GM21825 (cell line): ENCODE results near the gene HNF4A.

Experiments used
- ATAC-seq: cut with Tn5 transposase; IDR thresholded peaks from one replicate; pipeline ENCODE4 v1.9.1; 2021; ENCODE audit warnings: mild to moderate bottlenecking, moderate library complexity; ENCODE audit not compliant: unreplicated experiment

HNF4A gene

GRCh38 chr20:44423480-44423879, 68.0 kb downstream of the HNF4A start:
- ATAC-seq: no peak

GRCh38 chr20:44424039-44424495, 68.6 kb downstream of the HNF4A start:
- ATAC-seq: no peak

DNA sequence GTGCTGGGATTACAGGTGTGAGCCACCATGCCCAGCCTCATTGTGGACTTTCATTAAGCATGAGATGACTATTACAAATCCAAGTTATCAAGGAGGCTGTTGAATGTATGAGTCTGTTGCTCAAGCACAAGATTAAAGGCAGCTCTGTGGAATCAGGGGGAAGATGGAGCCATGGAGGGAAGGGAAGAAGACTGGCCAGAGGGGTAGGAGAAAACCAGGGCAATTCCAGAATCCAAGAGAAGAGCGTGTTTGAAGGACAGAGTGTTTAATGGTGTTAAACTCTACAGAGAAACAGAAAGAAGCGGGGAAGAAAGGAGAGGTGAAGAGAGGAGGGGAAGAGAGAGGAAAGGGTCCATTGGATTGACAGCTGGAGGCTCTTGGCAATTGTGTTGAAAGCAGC, 70.4 kb downstream of the HNF4A start:
- no peak for ATAC-seq

DNA sequence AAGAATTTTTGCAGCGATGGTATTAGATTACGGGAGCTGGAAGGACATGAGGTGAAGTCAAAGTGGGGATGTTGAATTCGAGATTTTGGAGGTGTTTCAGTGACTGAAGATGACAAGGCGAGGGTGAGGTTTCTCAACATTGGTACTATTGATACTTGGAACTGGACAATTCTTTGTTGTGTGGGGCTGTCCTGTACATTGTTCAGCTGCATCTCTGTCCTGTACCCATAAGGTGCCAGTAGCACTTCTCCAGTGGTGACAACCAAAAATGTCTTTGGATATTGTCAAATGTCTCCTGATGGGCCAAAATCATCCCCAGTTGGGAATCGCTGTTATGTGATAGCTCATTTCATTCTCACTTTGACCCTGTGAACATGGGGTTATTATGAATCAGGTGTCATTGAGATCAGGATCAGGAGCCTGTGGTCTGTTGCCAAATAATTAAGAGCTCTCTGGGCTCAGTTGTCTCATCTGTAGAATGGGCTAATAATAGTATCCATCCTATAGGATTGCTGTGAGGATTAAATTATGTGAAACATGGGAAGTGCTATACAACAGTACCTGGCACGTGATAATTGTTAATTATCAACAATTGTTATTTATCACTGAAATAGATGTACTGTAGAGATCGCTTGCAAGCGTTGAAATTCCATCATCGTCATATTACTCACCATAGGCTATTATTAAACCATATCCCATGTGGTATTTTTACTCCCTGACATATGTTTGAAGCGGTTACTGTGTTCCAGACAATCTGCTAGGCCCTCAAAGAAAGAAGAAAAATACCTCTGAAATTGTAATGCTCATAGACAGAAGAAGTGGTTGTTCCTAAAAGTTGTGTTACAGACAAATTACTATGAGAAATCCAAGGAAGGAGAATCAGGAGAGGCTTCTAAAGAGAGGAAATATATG, 71.6 kb downstream of the HNF4A start:
- ATAC-seq: no peak

- ATAC-seq: no peak
These were observed 72.3 kb downstream of the HNF4A start for GRCh38 chr20:44427804-44428173.

GRCh38 chr20:44428174-44429016, 72.9 kb downstream of the HNF4A start:
- no peak for ATAC-seq

DNA sequence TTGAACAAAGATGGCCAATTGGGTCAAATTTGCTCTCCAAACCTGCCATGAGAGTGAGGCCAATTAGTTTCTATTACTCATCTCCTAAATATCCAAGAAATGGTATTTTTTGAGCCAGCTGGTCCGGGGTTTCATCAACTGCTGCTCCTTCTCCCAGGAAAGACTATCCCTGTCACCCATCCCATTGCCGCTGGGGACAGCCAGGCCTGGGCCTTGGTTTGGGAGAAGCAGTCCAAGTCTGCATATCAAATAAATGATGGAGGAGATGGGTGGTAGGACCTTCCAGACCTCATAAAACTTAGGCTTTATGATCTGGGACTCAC, 73.5 kb downstream of the HNF4A start:
- no peak for ATAC-seq

DNA sequence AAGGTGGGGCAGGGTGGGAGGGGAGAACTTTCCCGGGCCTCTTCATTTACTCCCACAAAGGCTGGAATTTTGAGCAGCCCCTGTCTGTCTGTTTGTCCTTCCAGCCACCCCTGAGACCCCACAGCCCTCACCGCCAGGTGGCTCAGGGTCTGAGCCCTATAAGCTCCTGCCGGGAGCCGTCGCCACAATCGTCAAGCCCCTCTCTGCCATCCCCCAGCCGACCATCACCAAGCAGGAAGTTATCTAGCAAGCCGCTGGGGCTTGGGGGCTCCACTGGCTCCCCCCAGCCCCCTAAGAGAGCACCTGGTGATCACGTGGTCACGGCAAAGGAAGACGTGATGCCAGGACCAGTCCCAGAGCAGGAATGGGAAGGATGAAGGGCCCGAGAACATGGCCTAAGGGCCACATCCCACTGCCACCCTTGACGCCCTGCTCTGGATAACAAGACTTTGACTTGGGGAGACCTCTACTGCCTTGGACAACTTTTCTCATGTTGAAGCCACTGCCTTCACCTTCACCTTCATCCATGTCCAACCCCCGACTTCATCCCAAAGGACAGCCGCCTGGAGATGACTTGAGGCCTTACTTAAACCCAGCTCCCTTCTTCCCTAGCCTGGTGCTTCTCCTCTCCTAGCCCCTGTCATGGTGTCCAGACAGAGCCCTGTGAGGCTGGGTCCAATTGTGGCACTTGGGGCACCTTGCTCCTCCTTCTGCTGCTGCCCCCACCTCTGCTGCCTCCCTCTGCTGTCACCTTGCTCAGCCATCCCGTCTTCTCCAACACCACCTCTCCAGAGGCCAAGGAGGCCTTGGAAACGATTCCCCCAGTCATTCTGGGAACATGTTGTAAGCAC, 74.1 kb downstream of the HNF4A start:
- ATAC-seq: no peak

DNA sequence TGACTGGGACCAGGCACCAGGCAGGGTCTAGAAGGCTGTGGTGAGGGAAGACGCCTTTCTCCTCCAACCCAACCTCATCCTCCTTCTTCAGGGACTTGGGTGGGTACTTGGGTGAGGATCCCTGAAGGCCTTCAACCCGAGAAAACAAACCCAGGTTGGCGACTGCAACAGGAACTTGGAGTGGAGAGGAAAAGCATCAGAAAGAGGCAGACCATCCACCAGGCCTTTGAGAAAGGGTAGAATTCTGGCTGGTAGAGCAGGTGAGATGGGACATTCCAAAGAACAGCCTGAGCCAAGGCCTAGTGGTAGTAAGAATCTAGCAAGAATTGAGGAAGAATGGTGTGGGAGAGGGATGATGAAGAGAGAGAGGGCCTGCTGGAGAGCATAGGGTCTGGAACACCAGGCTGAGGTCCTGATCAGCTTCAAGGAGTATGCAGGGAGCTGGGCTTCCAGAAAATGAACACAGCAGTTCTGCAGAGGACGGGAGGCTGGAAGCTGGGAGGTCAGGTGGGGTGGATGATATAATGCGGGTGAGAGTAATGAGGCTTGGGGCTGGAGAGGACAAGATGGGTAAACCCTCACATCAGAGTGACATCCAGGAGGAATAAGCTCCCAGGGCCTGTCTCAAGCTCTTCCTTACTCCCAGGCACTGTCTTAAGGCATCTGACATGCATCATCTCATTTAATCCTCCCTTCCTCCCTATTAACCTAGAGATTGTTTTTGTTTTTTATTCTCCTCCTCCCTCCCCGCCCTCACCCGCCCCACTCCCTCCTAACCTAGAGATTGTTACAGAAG, 75.0 kb downstream of the HNF4A start:
- ATAC-seq: no peak

DNA sequence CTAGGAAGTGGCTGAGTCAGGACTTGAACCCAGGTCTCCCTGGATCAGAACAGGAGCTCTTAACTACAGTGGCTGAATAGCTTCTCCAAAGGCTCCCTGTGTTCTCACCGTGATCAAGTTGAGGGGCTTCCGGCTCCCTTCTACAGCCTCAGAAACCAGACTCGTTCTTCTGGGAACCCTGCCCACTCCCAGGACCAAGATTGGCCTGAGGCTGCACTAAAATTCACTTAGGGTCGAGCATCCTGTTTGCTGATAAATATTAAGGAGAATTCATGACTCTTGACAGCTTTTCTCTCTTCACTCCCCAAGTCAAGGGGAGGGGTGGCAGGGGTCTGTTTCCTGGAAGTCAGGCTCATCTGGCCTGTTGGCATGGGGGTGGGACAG, 75.6 kb downstream of the HNF4A start:
- no peak for ATAC-seq

- no peak for ATAC-seq
These were observed 76.2 kb downstream of the HNF4A start for GRCh38 chr20:44431502-44432234.

DNA sequence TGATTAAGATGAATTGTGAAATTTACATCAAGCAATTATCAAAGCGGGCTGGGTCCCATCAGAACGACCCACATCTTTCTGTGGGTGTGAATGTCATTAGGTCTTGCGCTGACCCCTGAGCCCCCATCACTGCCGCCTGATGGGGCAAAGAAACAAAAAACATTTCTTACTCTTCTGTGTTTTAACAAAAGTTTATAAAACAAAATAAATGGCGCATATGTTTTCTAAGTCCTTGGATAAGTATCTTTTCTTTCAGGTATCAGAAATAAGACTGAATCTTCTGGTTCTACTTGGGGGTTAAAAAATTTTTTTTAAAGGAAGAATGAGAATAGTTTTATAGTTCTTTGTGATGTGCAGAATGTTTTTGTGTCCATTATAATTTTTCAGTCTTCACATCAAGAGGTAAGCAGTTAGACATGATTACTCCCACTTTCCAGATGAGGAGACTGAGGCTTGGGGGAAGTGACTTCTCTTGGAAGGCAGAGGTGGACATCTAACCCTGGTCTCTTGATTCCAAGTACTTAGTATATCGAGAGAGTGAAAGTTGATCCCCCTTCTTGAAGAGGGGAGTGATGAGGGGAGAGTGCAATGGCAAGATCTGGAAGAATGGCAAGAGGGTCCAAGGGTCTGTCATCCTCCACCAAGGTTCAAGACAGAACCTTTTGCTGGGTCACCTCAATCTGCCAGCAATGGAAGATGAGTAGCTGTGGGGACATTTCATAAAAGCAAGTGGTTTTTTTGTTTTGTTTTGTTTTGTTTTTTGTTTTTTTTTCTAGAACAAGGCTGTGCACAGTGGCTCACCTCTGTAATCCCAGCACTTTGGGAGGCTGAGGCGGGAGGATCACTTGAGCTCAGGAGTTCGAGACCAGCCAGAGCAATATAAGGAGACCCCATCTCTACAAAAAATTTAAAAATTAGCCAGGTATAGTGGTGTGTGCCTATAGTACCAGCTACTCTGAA, 77.4 kb downstream of the HNF4A start:
- ATAC-seq: no peak

GRCh38 chr20:44433751-44434538, 78.4 kb downstream of the HNF4A start:
- ATAC-seq: no peak

DNA sequence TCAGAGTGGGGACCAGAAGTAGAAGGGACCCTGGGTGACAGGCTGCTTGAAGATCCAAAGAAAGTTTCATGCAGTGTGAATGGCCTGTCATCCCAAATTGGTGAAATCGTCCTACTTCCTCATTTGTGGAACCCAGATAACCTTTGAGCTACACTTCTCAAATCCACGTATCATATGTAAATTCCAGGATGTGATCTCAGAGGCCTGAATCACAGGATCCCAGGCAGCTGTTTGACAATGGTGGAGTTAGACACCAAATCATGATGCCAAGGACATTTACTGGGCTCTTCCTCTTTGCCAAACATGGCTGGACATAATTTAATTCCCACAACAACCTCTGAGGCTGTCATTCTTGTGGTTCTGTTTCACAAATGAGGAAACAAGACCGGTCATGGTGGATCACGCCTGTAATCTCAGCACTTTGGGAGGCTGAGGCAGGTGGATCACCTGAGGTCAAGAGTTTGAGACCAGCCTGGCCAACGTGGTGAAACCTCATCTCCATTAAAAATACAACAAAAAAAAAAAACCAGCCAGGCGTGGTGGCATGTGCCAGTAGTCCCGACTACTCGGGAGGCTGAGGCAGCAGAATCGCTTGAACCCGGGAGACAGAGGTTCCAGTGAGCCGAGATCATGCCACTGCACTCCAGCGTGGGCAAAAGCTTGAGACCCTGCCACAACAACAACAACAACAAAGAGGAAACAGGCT, 80.3 kb downstream of the HNF4A start:
- ATAC-seq: no peak

DNA sequence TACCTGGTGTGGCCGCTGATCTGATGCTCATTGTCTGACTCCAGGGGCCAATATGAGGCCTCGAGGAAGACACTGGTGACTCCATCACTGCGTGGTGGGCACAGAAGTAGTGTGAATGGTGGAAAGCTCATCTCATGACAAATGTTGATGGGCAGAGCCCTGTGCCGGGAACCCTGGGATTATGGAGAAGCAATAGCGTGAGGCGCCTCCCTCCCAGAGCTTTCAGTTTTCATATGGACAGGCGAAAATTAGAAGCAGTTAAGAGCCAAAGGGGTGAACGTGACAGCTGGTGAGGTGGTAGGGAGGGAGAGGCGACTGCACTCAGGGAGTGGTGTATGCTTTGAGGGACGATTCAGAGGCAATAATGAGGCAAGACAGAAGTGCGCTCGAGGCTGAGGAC, 80.9 kb downstream of the HNF4A start:
- ATAC-seq: no peak

GRCh38 chr20:44437497-44437896, 82.0 kb downstream of the HNF4A start:
- no peak for ATAC-seq

- ATAC-seq: no peak
These were observed 83.3 kb downstream of the HNF4A start for GRCh38 chr20:44438782-44439181.
